Kidney (tissue), 14 donors: ENCODE results near the gene PANX3. TPM values are rescaled to one million over a fixed set of nuclear protein-coding genes. Genes with fewer than 3 reads are reported as not detected.
A peak's percentile ranks its signal among the peaks of the same experiment; 100 is the strongest.

Source experiments
- DNase-seq, 5 donors: peaks; one replicate each; pipeline ENCODE4 v3.0.0-alpha.2; 2013 to 2020
- FAIRE-seq: peaks from 2 replicates; lab custom pipeline; 2012; peaks lifted over from hg19 to GRCh38; lab: Jason Lieb, UNC
- H3K27ac ChIP-seq, 2 donors: one replicate each; pipeline ENCODE4 v1.7.0; 2013; ENCODE audit warnings: low read depth in 2 of 2, low read length in 2 of 2, inconsistent platforms in 1 of 2
- H3K27me3 ChIP-seq: one replicate; pipeline ENCODE4 v1.7.1; 2013; ENCODE audit warnings: low read length, inconsistent platforms; ENCODE audit not compliant: control insufficient read depth, insufficient read depth
- H3K36me3 ChIP-seq, 3 donors: one replicate each; pipeline versions ENCODE4 v1.7.0 to v1.7.1; 2013; ENCODE audit warnings: low read length in 3 of 3, control low read depth in 1 of 3, inconsistent platforms in 1 of 3; ENCODE audit not compliant: insufficient read depth in 3 of 3, control insufficient read depth in 2 of 3
- H3K4me1 ChIP-seq, 3 donors: one replicate each; pipeline versions ENCODE4 v1.7.0 to v1.7.1; 2013; ENCODE audit warnings: low read length in 3 of 3, inconsistent platforms in 1 of 3, low read depth in 1 of 3; ENCODE audit not compliant: control insufficient read depth in 2 of 3, insufficient read depth in 2 of 3
- H3K4me3 ChIP-seq, 3 donors: one replicate each; pipeline versions ENCODE4 v1.7.0 to v1.8.1; 2013; ENCODE audit warnings: low read length in 3 of 3, control low read depth in 1 of 3, inconsistent platforms in 1 of 3
- H3K9ac ChIP-seq, 3 donors: one replicate each; pipeline versions ENCODE4 v1.7.0 to v1.7.1; 2013; ENCODE audit warnings: low read length in 3 of 3, control low read depth in 1 of 3, inconsistent platforms in 1 of 3
- H3K9me3 ChIP-seq, 3 donors: one replicate each; pipeline versions ENCODE4 v1.7.0 to v1.7.1; 2013; ENCODE audit warnings: low read length in 3 of 3, control low read depth in 1 of 3, inconsistent platforms in 1 of 3; ENCODE audit not compliant: control insufficient read depth in 2 of 3, insufficient read depth in 1 of 3
- intact Hi-C: fragments of 100-400 bp; cut with DNase I; formaldehyde crosslinking; loops from one replicate; pipeline ENCODE4 v1.11.1; 2022
- polyA plus RNA-seq: library from polyadenylated mRNA; stranded (reverse); fragments of 350-450 nt; fragmentation: Illumina TruSeq; extraction: RNeasy Lipid Tissue Mini Kit (QIAGEN cat#74804); gene quantifications from one replicate; pipeline ENCODE4 v1.2.3, GENCODE V29; 2014; ENCODE audit warnings: low read depth, low replicate concordance; ENCODE audit not compliant: insufficient read depth
- total RNA-seq: library from RNA; stranded (reverse); fragmentation: NEBNext Ultra II Directional; extraction: Animal tissue kit (Norgen Biotek cat#: 25700); gene quantifications from one replicate; pipeline ENCODE4 v1.2.1, GENCODE V29; 2021
- TF ChIP-seq, protein P1 (sequence below): IDR thresholded peaks from 3 replicates; pipeline ENCODE4 v1.5.1; 2012; ENCODE audit warnings: mild to moderate bottlenecking, moderate library complexity, borderline replicate concordance; ENCODE audit not compliant: insufficient read depth; ENCODE audit errors: extremely low read depth
- donor health status: control.
- donor health status: control.
- donor health status: control.
- donor health status: control.
- donor health status: control.
- donor health status: DM: yes; HTN: yes; CAD: no.
- donor health status: Normal renal cell carcinoma (clear cell type).

The PANX3 gene
- total and polyA plus RNA-seq, 2 donors from 2014 or later = not detected

DNA sequence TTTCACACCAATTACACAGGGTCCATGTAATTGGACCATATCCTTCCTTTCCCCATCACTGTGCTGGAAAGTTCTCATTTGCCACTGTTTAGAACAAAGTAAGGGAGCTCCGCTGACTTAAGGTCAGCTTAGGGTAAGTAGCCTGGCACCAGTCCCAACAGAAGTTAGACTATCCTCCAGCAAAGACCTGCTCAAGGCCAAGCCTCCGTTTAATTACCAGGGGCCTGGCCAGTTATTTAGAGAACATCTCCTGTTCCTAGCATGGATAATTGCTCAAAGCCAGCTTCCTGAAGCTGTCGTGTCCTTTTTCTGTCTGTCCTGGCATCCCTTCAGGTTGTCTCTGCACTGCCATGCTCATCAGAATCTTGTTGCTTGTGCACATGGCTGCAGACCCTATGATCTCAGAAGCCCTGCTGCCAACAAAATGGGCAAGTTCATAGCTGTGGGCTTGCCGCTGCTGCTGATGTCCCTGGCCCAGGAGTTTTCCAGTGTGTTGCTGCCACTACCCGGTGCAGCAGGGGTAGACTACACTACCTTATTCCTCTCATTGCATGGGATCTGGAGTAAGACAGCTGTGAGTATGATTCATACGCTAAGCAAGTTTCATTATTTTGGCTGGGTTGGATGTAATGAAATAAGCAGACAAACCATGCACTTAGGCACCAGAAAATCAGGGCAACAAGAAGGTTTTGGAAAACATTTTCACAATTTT lies 33.4 kb upstream of the PANX3 start:
- H3K4me1 ChIP-seq = no peaks in the 10 kb centered on the region
- DNase-seq = no peak
- H3K27me3 ChIP-seq = no peaks in the 10 kb centered on the region
- no peaks in the 10 kb centered on the region for H3K36me3 ChIP-seq
- H3K9me3 ChIP-seq = no peaks in the 10 kb centered on the region
- no peak overlapping the region for H3K27ac ChIP-seq
- H3K9ac ChIP-seq = no peak overlapping the region
- TF ChIP-seq, protein P1, sequence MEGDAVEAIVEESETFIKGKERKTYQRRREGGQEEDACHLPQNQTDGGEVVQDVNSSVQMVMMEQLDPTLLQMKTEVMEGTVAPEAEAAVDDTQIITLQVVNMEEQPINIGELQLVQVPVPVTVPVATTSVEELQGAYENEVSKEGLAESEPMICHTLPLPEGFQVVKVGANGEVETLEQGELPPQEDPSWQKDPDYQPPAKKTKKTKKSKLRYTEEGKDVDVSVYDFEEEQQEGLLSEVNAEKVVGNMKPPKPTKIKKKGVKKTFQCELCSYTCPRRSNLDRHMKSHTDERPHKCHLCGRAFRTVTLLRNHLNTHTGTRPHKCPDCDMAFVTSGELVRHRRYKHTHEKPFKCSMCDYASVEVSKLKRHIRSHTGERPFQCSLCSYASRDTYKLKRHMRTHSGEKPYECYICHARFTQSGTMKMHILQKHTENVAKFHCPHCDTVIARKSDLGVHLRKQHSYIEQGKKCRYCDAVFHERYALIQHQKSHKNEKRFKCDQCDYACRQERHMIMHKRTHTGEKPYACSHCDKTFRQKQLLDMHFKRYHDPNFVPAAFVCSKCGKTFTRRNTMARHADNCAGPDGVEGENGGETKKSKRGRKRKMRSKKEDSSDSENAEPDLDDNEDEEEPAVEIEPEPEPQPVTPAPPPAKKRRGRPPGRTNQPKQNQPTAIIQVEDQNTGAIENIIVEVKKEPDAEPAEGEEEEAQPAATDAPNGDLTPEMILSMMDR = no peak
- H3K4me3 ChIP-seq = no peak overlapping the region
- no peak for FAIRE-seq
- intact Hi-C loops = no loop called here

DNA sequence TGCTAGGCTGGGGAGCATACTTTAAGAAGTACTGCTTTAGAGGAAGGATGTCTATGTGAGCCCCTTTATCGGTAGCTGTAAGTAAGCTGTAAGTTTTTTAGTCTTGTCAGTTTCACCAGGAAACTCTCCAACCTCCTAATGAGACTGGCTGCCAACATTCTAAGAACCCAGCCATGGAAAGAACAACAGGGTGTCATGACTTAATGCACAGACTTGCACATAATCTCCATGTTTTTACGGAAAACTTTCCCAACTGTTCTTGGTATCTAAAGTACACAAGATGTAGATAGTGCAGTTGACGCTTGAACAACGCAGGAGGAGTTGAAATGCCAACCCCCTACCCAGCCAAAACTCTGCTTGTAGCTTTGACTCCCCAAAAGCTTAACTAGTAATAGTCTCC lies 32.5 kb upstream of the PANX3 start:
- H3K4me1 ChIP-seq = no peaks in the 10 kb centered on the region
- H3K9me3 ChIP-seq = no peaks in the 10 kb centered on the region
- DNase-seq = no peak
- TF ChIP-seq, protein P1 = no peak
- intact Hi-C loops = no loop called here
- no peak overlapping the region for H3K4me3 ChIP-seq
- no peak overlapping the region for H3K9ac ChIP-seq
- FAIRE-seq = no peak
- no peaks in the 10 kb centered on the region for H3K36me3 ChIP-seq
- H3K27me3 ChIP-seq = no peaks in the 10 kb centered on the region
- H3K27ac ChIP-seq = no peak overlapping the region

DNA sequence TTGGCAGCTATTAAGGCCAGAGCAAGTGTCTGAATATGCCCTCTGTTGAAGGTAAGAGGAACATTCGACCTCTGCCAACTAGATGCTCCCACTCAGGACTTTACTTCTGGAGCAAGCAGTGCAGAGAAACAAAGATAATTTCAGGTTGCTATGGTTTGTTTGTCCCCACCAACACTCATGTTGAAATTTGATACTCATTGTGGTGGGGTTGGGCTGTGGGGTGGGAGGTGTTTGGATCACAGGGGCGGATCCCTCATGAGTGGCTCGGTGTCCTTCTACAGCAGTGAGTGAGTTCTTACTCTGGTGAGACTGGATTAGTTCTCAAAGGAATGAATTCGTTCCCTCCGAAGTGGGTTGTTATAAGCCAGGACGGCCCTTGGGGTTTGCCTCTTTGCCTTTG lies 29.4 kb upstream of the PANX3 start:
- intact Hi-C loops = loop anchor here (10.0 kb wide), 1 partner anchor 167 kb away; no protein-coding TSS in a partner anchor
- Histone ChIP-seq H3K9me3 (no peaks in the 10 kb centered on the region), H3K27ac (no peak overlapping the region), H3K4me3 (no peak overlapping the region), H3K36me3 (no peaks in the 10 kb centered on the region), H3K4me1 (no peaks in the 10 kb centered on the region), H3K27me3 (no peaks in the 10 kb centered on the region), H3K9ac (no peak overlapping the region)
- DNase-seq (peak in 3 of 5 donors; percentile 5 to 33 (median 10)), FAIRE-seq (no peak)
- TF ChIP-seq, protein P1 = no peak
